GF-D8 (cell line): ENCODE measurements around the gene RAB40B.

Experiments used
- DNase-seq: peaks from one replicate; lab custom pipeline; 2025; lab: John Stamatoyannopoulos, UW

The RAB40B gene

GRCh38 chr17:82649501-82650261, 48.8 kb downstream of the RAB40B start:
- no peak for DNase-seq

- no peak for DNase-seq
Observed at GRCh38 chr17:82648742-82649331, 49.7 kb downstream of the RAB40B start.

- DNase-seq, result peak; percentile 83
Observed at GRCh38 chr17:82648165-82648668, 50.3 kb downstream of the RAB40B start, which contains the start of gene WDR45B. WDR45B (minus strand) TSS chr17:82648444; CDS start chr17:82648340, 104 bp downstream.

- DNase-seq, result no peak
Observed at GRCh38 chr17:82647593-82648164, 50.8 kb downstream of the RAB40B start.

GRCh38 chr17:82645516-82645915, 53.0 kb downstream of the RAB40B start:
- DNase-seq, result no peak

GRCh38 chr17:82644148-82644547, 54.4 kb downstream of the RAB40B start:
- DNase-seq, result no peak

- DNase-seq, result no peak
Observed at GRCh38 chr17:82642022-82642421, 56.5 kb downstream of the RAB40B start.

- no peak for DNase-seq
Observed at GRCh38 chr17:82640036-82640435, 58.5 kb downstream of the RAB40B start.

- no peak for DNase-seq
Observed at GRCh38 chr17:82639628-82640027, 58.9 kb downstream of the RAB40B start.

- DNase-seq, result no peak
Observed at GRCh38 chr17:82638183-82638773, 60.2 kb downstream of the RAB40B start.

- no peak for DNase-seq
Observed at GRCh38 chr17:82636626-82637598, 61.6 kb downstream of the RAB40B start.

GRCh38 chr17:82633343-82633742, 65.2 kb downstream of the RAB40B start:
- no peak for DNase-seq

GRCh38 chr17:82632451-82632850, 66.0 kb downstream of the RAB40B start:
- no peak for DNase-seq

GRCh38 chr17:82631544-82631943, 67.0 kb downstream of the RAB40B start:
- no peak for DNase-seq

GRCh38 chr17:82630212-82630611, 68.3 kb downstream of the RAB40B start:
- no peak for DNase-seq

- no peak for DNase-seq
Observed at GRCh38 chr17:82629748-82630147, 68.8 kb downstream of the RAB40B start.

GRCh38 chr17:82627405-82627804, 71.1 kb downstream of the RAB40B start:
- no peak for DNase-seq

- DNase-seq, result peak; percentile 87
Observed at GRCh38 chr17:82623707-82624106, 74.8 kb downstream of the RAB40B start.

GRCh38 chr17:82619641-82620040, 78.9 kb downstream of the RAB40B start:
- no peak for DNase-seq

- no peak for DNase-seq
Observed at GRCh38 chr17:82619211-82619610, 79.3 kb downstream of the RAB40B start.

GRCh38 chr17:82616021-82616711, 82.3 kb downstream of the RAB40B start:
- DNase-seq, result no peak
